GM18502 (cell line): ENCODE results near the gene CCDC92.
"Not testable (repeated sequence)": the region's sequence is repeated elsewhere in the genome, so short reads cannot be mapped to it uniquely, and the experiment has no call there.

ENCODE experiments used
- ATAC-seq: cut with Tn5 transposase; IDR thresholded peaks from one replicate; pipeline ENCODE4 v1.9.1; 2021; ENCODE audit warnings: mild to moderate bottlenecking; ENCODE audit not compliant: unreplicated experiment, poor library complexity

Gene CCDC92

GRCh38 chr12:123951467-123951866, 21.2 kb downstream of the CCDC92 start:
- ATAC-seq, result no peak

GRCh38 chr12:123950476-123951349, 21.9 kb downstream of the CCDC92 start:
- no peak for ATAC-seq

GRCh38 chr12:123949770-123950165, 22.9 kb downstream of the CCDC92 start:
- ATAC-seq, result no peak

- ATAC-seq, result no peak
Measured at GRCh38 chr12:123948796-123949769, 23.5 kb downstream of the CCDC92 start.

GRCh38 chr12:123948401-123948795, 24.2 kb downstream of the CCDC92 start:
- no peak for ATAC-seq

- ATAC-seq, result not testable (repeated sequence)
Measured at GRCh38 chr12:123947531-123947930, 25.1 kb downstream of the CCDC92 start.

GRCh38 chr12:123946516-123947505, 25.8 kb downstream of the CCDC92 start:
- ATAC-seq, result not testable (repeated sequence)

GRCh38 chr12:123946152-123946515, 26.5 kb downstream of the CCDC92 start:
- ATAC-seq, result no peak

GRCh38 chr12:123945287-123946151, 27.1 kb downstream of the CCDC92 start:
- ATAC-seq, result no peak

- ATAC-seq, result no peak
Measured at GRCh38 chr12:123944696-123945095, 27.9 kb downstream of the CCDC92 start.

GRCh38 chr12:123943816-123944215, 28.8 kb downstream of the CCDC92 start:
- ATAC-seq, result no peak

- no peak for ATAC-seq
Measured at GRCh38 chr12:123942911-123943648, 29.6 kb downstream of the CCDC92 start.

GRCh38 chr12:123942238-123942653, 30.4 kb downstream of the CCDC92 start:
- ATAC-seq, result no peak

GRCh38 chr12:123941624-123942237, 30.9 kb downstream of the CCDC92 start:
- no peak for ATAC-seq

- ATAC-seq, result no peak
Measured at GRCh38 chr12:123941000-123941399, 31.6 kb downstream of the CCDC92 start.

- ATAC-seq, result no peak
Measured at GRCh38 chr12:123940627-123940966, 32.0 kb downstream of the CCDC92 start.

- no peak for ATAC-seq
Measured at GRCh38 chr12:123939716-123940626, 32.7 kb downstream of the CCDC92 start.
